Inferior parietal cortex (tissue), 1 donor: ENCODE data around the gene CSNK1A1.
"Not testable (repeated sequence)": the region's sequence is repeated elsewhere in the genome, so short reads cannot be mapped to it uniquely, and the experiment has no call there.

Source experiments
- DNase-seq: peaks from one replicate; pipeline ENCODE4 v3.0.0-alpha.2; 2016; ENCODE audit errors: extremely low spot score

The CSNK1A1 gene

GRCh38 chr5:149456597-149457392 is 94.4 kb downstream of the CSNK1A1 start:
- peak; percentile 22 for DNase-seq

GRCh38 chr5:149455889-149456409 is 95.3 kb downstream of the CSNK1A1 start:
- DNase-seq = no peak

DNA sequence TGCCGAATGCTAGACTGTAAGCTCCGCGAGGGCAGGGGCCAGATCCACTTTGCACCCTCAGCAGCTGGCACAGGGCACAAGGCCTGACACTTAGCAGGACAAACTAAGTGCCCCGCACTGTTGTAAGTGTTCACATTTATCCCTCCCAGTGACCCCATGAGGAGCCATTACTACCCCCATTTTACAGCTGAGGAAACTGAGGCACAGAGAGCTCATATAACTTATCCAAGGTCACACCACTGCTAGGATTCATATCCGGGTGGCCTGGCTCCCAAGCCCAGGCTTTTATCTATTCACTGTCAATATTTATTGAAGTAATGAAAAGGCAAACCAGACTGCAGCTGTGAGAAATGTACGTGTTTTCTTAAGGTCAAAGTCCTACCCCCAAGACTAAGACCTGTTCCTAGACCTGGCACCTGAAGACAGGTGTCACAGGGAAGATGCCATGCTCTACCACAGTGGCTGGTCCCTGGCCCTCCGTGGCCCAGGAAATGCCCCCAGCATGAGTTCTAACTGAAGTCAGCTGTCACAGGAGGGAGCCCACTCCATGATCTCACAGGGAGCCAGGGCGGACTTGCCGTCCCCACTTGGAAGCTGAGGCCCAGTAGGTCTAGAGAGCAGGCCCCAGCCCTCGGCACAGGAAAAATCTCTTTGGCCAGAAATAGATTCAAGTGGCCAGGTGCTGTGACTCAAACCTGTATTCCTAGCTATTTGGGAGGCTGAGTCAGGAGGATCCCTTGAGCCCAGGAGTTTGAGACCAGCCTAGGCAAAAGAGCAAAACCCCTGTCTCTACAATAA is 97.4 kb downstream of the CSNK1A1 start:
- no peak for DNase-seq

GRCh38 chr5:149452665-149453617 is 98.3 kb downstream of the CSNK1A1 start:
- no peak for DNase-seq

GRCh38 chr5:149452007-149452664 is 99.1 kb downstream of the CSNK1A1 start:
- DNase-seq = no peak

DNA sequence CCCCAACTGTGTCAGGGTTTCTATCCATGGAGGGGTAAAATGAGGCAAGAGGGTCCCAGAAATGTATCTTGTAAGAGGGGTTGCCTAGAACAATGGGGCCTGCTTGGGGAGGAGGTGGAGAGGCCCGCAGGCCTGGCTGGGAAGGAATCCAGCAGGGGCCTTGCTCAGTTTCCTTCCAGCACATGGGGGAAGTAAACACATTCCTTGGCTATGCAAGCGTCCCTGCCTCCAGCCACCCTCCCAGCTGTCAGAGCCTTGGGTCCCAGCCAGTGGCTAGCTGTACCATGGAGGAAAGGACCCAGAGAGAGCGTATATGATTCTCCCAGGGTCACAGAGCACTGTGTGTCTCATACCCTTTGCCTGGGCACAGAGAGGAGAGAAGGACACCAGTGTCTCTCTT is 101.0 kb downstream of the CSNK1A1 start:
- no peak for DNase-seq

DNA sequence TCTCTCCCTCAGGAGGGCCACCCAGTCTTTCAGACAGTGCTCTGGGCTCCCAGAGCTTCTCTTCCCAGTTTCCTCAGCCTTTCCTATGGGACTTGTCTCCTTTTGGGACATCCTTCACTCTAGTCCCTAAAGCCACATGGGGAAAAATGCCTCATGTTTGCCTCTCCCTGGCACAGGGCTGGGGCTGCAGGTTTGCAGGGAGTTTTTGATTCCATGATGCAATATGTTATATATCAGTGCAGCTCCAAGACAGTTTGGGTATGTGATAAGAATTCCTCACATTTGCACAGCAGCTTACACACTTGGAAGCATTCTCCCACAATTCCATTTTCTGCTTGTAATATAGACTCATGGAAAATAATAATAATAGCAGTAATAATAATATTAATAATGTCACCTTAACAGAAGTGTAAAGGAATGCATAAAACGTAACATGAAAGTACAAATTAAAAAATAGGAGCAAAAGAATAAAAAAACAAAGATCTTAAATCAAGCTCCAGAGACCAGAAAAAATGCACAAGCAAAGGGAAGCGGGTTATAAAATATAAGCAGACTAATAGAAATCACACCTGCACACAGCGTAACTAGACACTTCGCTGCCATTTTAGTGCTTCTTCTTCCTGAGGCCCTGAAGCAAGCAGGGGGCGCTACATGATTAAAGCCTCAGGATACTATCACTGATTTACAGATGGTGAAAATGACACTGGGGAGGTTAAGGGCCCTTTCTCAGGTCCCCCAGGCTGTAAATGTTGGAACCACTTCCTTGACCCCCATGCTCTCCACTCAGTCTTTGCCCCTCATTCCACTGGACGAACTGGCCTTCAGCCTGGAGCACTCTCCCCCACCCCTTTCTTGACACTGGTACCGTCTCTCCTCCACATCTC is 102.2 kb downstream of the CSNK1A1 start:
- no peak for DNase-seq

DNA sequence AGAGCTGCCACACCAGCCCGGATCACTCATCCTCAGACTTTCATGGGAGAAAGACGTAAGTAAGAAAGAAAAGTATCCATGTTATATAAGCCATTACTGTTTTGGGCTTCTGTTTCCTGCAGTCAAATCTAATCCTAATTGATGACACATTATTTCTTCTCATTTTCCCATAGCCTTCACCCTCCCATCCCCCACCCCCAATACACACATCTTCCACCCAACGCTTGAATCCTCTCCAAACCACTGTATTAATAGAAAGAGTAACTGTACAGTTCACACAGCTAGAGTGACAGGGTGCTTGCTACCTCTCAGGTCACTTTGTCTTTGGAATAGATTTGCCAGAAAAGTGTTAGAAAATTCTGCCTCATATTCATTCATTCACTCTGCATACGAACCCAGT is 102.8 kb downstream of the CSNK1A1 start:
- no peak for DNase-seq

DNA sequence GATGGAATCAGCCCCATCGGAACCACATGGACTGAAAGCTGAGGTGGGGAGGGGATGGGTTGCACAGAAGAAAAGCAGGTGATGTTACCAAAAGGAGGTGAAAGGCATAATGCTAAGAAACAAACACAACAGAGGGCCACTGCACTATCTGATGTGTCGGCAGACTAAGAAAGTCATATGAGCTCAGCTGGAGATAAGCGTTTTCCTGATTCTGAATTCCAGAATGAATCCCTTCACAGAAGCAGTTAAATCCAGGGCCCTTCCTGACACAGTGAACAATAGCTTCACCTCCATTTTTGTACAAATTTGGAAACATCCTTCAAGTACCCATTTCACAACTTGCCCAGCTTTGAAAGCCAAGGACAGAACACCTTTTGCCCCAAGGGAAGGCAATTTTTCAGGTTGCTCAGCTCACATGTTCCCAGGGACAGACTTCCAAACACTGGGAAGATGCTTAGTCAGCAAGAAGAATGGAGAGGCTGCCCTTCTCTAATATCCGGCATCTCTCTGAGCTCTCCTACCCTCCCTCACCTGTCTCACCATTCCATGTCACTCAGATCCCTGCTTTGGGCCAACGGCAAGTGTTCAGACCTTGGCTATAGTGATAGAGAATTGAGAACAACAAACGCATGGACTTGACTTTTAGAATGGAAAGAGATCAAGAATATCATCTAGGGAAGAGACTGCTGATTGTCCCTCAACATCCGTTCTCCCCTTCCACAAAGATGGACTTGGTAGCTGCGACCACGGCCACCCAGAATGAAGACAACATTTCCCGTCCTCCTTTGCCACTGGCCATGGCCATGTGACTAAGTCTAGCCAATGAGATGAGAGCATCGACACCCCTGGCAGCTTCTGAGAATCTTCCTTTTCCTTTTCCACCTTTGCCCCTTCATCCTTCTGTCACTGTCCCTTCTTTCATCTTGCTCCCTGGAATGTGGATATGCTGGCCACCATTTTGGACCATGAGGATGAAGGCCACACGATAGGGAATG is 103.6 kb downstream of the CSNK1A1 start:
- no peak for DNase-seq

DNA sequence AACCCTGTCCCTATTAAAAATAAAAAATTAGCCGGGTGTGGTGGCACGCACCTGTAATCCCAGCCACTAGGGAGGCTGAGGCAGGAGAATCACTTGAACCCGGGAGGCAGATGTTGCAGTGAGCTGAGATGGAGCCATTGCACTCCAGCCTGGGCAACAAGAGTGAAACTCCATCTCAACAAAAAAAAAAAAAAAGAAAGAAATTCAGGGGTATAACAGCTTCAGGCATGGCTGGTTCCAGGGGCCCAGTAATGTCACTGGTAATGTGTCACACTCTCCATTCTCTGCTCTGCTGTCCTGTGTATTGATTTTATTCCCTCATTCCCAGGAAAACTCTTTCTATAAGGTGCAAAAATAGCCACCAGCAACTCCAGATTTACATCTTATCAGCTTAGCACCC is 104.4 kb downstream of the CSNK1A1 start:
- not testable (repeated sequence) for DNase-seq

GRCh38 chr5:149445739-149446369 is 105.4 kb downstream of the CSNK1A1 start:
- DNase-seq = no peak

DNA sequence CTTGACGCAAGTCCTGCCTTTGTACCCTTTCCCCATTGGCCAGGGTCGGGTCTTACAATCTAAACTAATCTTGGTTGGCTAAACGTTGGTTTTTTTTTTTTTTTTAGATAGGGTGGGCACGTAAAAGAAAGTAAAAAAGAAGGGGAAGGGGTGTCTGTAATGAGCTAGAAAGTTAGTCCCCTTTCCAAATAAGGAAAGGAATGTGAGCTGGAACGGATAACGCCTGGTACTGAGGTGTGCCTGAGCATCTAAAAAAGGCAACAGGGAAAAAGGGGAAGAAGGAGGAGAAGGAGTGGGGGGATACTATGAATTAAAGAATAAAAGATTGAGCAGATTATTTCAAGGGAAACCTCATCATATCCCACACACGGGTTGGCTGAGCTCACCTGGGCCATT is 105.9 kb downstream of the CSNK1A1 start:
- DNase-seq = no peak

DNA sequence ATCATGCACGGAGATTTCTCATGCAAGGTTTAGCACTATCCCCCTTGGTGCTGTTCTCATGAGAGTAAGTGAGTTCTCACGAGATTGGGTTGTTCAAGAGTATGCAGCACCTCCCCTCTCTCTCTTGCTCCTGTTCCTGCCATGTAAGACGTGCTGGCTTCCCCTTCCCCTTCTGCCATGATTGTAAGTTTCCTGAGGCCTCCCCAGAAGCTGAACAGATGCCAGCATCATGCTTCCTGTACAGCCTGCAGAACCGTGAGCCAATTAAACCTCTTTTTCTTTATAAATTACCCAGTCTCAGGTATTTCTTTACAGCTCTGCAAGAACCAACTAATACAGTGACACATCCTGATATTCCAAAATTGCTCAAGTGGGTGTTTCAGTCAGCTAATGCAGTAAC is 106.8 kb downstream of the CSNK1A1 start:
- DNase-seq = not testable (repeated sequence)

- no peak for DNase-seq
These were observed 108.0 kb downstream of the CSNK1A1 start for GRCh38 chr5:149443210-149443609.

DNA sequence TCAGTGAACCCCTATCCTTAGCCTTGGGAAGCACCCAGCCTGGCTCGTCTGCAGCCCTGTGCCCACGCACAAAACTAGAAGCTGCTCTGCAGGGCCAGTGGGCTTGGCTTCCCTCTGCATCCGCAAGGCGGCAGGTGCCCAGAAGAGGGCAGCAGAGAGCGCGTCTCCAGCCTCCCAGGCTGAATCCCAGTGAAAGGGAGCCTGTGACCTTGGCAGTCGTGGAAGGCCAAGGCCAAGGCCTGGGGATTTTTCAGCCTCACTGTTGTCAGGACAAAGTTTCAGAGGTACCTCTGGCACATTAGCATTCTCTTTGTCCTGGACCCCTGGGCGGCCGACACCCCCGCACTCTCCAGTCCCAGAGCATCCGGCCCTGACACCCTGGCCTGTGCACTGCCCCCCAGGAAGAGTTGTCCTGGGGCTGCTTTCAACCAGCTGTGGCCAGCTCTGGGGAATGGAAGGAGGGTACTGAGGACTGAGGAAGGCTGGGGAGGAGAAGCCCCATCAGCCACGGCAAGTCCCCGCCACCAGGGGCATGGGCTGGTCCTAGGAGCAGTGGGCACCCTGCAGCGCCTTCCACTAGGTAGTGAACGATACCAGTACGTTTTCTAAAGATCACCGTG is 108.6 kb downstream of the CSNK1A1 start:
- peak; percentile 84 for DNase-seq
